Stimulated activated CD8-positive, alpha-beta memory T cell treated with anti-CD3 and anti-CD28 coated beads, Interleukin-15, amount 100 ng/mL, for 4 hours (primary cell): ENCODE measurements around the gene HIRIP3.
A peak's percentile ranks its signal among the peaks of the same experiment; 100 is the strongest.

Source experiments
- DNase-seq, 2 donors: peaks; one replicate each; pipeline ENCODE4 v3.0.0-alpha.2; 2020; ENCODE audit warnings: low read depth in 2 of 2

HIRIP3 gene

DNA sequence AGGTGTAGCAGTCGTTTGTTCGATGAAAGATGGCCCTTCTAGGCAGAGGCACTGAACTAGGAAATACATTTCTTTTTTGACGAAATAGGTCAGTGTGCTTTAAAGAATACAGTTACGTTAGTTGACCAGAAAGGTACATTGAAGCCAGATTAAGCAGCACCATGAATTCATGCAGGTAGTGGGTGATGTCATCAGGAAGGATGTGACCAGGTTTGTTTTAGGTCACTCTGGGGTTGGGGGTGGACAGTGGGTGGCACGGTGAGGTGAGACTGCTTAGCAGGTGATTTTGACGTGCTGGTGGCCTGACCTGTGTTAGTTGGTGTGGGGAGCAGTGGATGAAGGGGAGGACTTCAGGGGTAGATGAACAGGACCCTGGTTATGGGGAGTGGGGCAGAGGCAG, 4.2 kb upstream of the HIRIP3 start:
- DNase-seq = no peak

DNA sequence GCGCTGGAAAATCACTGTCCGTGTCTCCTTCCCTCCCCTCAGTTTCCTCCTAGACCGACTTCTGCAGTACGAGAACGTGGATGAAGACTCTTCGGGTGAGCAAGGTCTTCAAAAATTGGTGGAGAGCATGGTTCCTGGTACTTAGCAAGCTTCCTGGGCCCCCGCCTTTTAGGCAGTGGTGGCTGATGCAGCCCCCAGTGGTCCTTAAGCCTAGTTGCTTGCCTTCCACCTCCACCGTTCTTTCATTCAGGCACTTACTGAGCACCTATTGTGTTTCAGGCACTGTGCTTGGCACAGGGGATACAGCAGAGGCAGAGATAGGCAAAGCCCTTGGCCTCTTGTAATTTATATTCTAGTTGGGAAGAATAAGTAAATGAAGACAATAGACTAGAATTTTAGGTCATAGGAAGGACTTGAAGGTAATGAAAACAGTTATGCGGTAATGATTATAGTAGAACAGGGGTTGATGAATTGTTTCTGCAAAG, 1.4 kb upstream of the HIRIP3 start:
- DNase-seq = no peak

DNA sequence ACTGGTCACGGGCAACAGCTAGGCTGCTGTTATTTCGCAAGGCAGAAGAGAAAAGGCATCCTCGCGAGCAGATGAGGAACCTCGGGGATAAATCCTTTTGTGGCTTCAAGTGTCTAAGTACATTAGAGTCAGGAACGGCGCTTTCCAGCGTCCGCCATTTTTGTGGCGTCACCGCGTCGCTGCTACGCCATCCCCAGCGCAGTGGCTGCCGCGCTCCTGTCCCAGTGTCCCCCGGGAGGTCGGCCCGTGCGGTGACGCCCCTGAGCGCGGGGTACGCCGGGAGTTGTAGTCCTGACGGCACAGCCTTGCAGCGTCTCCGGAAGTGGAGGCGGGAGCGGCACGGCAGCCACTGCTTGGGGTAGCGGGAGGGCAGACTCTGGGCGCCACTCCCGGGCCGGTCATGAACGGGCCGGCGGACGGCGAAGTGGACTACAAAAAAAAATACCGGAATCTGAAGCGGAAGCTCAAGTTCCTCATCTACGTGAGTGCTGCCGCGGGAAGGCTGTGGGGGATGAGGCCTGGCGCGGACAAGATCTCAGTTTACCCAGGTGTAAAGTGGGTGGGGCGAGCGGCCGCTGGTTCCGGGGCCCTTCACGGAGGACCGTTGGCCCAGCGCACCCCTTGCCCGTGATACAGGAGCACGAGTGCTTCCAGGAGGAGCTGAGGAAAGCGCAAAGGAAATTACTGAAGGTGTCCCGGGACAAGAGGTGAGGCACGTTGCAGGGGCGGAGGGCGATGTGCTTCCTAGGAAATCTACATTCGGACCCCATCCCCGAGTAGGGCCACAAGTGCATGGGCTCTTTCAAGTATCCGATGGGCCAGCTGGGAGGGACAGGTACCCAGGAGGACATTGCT, 721 bp upstream of the HIRIP3 start, which contains the start of gene INO80E:
TSS of gene INO80E (plus strand) at position 331 of the 855 bp plus-strand sequence. CDS start at position 401, 70 bp downstream.
- DNase-seq = peak; percentile 99

DNA sequence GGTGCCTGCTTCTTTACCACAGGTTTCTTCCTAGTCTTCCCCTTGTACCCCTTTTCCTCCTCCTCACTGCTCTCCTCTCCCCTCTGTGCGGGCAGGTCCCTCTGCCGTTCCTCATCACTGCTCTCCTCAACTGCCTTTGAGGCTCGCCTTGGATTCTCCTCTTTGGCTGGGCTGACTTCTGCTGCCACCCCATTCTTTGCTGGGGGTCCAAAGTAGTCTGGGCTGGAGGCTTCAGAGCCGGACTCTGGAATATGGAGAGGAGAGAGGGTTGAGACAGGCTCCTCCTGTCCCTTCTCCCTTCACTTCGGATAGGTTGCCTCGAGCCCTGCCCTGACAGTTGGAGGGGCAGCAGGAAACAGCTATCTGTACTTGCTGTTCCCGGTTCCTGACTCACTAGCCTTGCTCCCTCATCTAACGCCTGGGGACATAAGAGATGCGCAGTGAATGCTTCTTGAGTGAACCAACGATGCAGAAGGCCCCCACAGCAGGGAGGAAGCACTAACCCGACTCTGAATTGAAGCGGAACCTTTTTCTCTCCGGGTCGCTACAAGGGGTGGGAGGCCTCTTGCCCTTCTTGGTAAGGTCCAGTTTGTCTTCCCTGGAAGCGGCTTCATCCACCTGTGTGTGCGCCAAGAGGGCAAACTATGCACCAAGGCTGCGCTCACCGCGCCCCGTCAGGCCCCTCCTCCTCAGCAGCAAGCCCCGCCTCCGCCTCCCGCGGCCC, 655 bp downstream of the HIRIP3 start:
- DNase-seq = no peak

DNA sequence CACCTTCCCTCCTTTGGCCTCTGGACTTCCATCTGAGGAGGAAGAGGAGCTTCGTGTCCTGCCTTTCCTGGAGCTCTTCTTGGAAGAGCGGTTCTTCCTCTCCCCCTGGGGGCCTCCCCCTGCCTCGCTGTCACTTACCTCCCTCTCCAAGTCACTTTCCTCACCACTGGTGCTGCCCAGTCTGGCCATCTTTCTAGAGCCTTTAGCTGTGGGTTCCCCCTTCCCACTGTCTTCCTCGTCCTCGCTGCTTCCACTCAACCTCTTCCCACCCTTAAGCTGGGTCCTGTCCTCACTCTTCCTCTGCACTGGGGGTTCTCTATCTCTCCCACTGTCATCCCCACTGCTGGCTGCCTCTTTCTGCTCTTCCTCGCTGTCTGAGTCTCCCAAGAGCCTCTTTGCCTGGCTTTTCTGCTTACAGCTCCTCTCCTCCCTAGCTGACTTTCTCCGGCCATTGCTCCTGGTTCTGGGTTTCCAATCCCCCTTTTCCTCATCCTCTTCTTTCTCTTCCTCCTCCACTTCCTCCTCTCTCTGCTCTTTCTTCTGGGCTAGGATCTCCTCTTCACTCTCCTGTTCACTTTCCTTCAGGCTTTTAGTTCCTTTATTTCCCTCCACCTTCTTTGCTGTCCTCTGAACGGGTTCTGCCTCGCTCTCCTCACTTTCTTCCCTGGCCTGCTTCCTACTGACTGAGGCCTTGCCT, 1.4 kb downstream of the HIRIP3 start:
- DNase-seq = no peak

DNA sequence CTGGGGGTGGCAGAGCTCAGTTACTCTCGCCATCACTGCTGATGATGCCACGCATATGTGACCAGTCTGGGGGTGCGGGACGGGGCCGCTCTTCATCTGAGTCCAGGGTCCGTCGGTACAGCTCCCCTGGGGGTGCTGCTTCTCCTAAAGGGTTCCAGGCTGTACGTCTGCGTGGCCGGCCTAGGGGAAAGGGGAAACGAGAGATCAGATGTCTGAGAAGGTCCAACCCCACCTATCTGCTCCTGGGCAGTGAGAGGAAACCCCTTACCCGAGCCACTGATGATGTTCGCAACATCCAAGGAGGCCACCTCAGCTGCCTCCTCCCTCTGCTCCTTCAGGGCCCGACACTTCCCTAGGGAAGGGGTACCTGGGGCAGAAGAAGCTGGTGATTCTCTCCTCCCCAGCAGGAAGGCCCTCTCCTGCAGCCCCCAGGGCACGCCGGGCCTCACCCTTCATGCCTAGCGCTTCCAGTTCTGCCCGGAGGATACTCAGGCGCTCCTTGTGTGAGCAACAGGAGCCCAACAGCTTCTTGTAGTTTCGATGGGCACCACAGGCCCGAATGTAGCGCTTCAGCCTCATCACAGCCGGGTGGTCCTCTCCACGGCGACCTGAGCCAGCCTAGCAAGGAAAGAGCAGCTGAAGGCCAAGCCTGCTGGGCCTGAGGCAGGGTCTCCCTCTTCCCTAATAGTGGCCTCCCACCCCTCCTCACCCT, 2.1 kb downstream of the HIRIP3 start:
- DNase-seq = no peak

DNA sequence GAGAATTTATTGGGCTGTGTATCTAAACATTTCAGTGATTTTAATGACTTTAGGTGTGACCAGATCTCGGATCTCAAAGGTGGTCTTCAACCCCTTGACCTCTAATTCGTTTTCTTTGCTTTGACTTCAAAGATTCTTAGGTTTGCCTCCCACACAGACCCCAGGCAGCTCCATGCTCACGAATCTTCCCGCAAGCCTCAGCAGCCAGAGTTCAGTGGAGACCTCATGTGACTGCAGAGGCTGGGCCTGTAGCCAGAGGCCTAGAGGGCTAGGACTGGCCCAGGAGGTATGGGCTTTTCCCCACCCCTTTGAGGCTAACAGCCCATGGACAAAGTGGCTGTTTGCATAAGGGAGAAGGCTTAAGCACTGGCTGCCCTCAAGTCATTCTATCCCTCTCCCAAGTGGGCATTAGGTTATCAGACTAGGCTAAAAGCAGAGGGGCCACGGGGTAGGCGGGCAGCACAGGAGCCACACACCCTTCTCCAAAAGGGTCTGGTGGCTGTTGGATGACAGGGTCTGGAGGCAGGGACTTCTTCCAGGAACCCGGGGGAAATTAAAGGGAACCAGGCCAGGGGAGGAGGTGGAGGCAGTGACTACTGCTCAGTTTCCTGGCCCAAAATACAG, 3.0 kb downstream of the HIRIP3 start:
- DNase-seq = no peak

DNA sequence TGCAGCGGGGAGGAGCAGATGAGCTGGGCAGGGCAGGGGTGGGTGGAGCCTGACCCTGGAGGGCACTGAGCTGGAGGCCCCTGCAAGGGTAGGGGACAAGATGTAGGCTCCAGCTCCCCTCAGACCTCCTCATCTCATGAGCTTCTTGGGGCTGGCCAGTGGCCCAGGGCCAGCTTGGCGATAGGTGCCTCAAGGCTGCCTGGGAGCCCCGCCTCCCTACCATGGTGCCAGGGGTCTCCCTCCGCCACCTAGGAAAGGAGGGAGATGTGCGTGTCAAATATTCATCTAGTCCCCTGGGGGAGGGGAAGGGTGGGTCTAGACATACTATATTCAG, 3.9 kb downstream of the HIRIP3 start:
- DNase-seq = no peak

DNA sequence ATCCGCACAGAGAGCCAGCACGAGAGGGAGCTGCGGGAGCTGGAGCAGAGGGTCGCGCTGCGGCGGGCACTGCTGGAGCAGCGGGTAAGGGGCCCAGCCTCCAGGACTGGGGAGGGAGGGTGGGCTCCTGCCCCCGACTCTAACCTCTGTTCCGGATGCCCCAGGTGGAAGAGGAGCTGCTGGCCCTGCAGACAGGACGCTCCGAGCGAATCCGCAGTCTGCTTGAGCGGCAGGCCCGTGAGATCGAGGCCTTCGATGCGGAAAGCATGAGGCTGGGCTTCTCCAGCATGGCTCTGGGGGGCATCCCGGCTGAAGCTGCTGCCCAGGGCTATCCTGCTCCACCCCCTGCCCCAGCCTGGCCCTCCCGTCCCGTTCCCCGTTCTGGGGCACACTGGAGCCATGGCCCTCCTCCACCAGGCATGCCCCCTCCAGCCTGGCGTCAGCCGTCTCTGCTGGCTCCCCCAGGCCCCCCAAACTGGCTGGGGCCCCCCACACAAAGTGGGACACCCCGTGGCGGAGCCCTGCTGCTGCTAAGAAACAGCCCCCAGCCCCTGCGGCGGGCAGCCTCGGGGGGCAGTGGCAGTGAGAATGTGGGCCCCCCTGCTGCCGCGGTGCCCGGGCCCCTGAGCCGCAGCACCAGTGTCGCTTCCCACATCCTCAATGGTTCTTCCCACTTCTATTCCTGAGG, 4.4 kb downstream of the HIRIP3 start:
- DNase-seq = no peak

DNA sequence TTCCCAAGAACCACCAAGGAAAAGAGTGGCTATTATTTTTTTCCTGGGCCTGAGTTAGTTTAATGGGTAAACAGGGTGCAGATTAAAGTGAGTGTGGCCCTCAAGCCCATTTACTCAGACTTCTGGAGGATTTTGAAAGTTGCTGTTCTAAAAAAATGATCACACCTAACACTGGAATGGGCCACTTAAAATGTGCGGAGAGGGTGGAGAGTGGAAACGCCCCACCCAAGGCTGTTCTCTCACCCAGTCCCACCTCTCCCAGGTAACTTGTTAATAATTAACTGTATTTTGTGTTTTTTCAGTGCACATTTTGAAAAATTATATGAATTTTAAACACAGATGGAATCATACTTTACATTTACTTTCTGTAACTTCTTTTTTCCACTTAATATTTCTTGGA, 5.4 kb downstream of the HIRIP3 start:
- DNase-seq = no peak

DNA sequence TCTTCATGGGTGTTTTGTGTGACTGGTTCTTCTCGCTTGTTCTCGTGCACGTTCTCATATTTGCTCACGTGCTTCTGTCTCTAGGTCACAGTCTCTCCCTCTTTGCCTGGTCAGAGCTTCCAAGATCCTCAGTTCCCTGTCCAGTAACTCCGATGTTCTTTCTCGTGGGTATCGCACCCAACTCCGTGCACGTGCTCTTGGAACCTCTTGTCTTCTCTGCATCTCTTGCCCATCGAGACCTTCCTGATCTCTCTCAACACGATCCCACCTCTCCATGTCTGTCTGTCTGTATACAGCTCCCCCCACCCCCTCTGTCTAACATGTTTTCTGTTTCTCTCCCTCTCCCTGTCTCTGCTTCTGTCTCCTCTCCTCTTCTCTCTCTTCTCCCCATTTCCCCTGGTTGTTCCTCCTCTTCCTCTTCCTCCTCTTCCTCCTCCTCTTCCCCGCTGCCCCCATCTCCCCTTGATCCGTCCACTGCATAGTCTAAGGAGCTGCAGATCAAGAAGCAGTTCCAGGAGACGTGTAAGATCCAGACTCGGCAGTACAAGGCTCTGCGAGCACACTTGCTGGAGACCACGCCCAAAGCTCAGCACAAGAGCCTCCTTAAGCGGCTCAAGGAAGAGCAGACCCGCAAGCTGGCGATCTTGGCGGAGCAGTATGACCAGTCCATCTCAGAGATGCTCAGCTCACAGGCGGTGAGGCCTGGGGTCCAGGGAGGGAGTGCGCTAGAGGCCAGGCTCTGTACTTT, 6.1 kb downstream of the HIRIP3 start:
- no peak for DNase-seq

DNA sequence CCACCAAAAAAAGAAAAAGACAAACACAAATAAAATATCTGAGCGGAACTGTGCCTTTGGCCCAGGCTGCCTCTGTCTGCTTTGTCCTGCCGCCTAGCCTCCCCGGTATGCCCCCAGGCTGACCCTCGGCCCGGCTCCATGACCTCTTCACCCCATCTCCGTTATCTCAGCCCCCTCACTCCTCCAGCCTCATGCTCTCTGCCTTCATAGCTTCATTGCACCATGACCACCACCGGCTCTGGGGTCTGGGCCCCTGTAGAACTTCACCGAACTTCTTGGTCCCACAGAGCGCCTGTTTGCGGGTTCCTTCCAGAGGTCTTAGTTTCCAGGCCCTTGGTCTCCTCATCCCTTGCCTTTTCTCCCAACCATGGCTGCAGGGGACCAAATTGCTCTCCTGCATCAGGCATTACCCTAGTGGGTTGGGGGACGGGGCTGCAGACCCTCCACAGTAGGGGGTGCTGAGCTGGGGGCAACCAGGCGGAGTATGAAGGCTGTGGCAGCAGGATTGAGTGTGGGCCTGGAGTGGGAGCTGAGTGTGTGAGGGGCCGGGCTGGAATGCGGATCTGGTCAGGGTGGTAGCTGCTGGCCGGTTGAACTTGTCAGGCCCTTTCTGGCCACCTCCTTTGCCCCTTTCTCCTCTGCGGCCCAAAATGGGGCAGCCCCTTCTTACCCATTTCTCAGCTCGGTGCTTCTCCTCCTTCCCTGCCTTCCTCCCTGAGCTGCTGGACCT, 6.9 kb downstream of the HIRIP3 start:
- DNase-seq = no peak

DNA sequence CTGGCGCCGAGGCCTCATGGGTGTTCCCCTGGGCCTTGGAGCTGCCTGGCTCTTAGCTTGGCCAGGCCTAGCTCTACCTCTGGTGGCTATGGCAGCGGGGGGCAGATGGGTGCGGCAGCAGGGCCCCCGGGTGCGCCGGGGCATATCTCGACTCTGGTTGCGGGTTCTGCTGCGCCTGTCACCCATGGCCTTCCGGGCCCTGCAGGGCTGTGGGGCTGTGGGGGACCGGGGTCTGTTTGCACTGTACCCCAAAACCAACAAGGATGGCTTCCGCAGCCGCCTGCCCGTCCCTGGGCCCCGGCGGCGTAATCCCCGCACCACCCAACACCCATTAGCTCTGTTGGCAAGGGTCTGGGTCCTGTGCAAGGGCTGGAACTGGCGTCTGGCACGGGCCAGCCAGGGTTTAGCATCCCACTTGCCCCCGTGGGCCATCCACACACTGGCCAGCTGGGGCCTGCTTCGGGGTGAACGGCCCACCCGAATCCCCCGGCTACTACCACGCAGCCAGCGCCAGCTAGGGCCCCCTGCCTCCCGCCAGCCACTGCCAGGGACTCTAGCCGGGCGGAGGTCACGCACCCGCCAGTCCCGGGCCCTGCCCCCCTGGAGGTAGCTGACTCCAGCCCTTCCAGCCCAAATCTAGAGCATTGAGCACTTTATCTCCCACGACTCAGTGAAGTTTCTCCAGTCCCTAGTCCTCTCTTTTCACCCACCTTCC, 7.9 kb downstream of the HIRIP3 start:
- DNase-seq = no peak

DNA sequence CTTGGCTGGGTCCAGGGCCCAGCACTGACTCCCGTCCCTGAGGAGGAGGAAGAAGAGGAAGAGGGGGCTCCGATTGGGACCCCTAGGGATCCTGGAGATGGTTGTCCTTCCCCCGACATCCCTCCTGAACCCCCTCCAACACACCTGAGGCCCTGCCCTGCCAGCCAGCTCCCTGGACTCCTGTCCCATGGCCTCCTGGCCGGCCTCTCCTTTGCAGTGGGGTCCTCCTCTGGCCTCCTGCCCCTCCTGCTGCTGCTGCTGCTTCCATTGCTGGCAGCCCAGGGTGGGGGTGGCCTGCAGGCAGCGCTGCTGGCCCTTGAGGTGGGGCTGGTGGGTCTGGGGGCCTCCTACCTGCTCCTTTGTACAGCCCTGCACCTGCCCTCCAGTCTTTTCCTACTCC, 8.5 kb downstream of the HIRIP3 start:
- no peak for DNase-seq

DNA sequence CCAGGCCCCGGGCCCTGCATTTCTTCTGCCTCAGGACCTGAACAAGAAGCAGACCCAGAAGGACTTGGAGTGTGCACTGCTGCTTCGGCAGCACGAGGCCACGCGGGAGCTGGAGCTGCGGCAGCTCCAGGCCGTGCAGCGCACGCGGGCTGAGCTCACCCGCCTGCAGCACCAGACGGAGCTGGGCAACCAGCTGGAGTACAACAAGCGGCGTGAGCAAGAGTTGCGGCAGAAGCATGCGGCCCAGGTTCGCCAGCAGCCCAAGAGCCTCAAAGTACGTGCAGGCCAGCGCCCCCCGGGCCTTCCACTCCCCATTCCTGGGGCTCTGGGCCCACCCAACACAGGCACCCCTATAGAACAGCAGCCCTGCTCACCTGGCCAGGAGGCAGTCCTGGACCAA, 9.2 kb downstream of the HIRIP3 start:
- no peak for DNase-seq

DNA sequence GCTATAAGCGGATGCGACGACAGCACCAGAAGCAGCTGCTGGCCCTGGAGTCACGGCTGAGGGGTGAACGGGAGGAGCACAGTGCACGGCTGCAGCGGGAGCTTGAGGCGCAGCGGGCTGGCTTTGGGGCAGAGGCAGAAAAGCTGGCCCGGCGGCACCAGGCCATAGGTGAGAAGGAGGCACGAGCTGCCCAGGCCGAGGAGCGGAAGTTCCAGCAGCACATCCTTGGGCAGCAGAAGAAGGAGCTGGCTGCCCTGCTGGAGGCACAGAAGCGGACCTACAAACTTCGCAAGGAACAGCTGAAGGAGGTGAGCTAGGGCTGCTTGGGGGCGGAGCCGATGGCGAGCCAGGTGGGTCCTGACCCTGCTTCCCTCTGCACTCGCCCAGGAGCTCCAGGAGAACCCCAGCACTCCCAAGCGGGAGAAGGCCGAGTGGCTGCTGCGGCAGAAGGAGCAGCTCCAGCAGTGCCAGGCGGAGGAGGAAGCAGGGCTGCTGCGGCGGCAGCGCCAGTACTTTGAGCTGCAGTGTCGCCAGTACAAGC, 10.1 kb downstream of the HIRIP3 start:
- DNase-seq = no peak

DNA sequence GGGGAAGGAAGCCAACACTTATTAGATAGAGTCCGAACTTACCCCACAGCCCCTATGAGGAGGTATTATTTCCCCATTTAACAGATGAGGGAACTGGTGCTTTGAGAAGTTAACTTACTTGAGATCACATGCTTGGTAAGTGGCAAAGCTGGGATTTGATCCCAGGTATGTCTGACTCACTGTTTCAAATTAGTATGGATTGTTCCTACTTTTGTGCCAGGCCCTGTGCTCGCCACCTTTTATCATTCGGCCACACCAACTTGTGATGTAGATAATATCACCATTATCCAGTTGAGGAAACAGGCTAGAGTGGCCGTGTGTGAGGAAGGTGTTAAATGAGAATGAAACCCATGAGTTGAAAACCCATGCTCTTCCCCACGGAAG, 10.7 kb downstream of the HIRIP3 start:
- DNase-seq = no peak

DNA sequence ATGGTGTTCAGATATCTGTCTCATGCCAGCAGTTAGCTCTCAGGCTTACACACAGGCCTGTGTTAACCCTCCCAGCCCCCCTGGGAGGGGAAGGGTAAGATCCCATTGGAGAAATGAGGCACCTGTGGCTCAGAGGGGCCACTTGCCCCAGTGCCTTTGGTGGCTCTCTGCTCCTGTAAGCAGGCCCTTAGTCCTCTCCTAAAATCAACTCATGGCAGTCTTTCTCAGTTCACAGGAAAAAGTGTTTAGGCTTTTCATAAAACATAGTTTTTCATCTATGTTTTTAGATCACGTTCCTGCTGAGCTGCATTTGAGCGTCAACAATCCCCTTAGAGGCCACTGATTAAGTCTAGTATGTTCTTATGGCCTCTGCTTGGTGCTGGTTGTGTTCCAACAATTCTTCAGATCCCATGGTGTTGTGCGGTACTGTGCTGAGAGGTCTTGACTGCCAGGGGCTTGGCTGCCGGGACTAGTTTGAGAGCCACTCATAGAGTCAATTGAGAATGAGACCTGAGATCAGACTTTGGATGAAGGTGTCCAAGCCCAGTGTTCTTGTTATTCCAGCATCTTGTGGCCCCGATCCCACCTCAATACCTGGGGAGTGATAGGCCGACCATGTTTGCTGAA, 11.2 kb downstream of the HIRIP3 start:
- no peak for DNase-seq
